Loucy (cell line): ENCODE measurements around the gene TGFBR3L.

ENCODE experiments used
- CTCF ChIP-seq: fragments of 200-600 bp; sonication (generic); conservative IDR thresholded peaks from 2 replicates; pipeline ENCODE4 v1.5.1; 2014; ENCODE audit warnings: mild to moderate bottlenecking, antibody characterized with exemption, low read length
- EZH2phosphoT487 ChIP-seq: fragments of 200-600 bp; IDR thresholded peaks from 2 replicates; pipeline ENCODE4 v1.6.1; 2018; ENCODE audit warnings: antibody characterized with exemption, mild to moderate bottlenecking, moderate library complexity, borderline replicate concordance

DNA sequence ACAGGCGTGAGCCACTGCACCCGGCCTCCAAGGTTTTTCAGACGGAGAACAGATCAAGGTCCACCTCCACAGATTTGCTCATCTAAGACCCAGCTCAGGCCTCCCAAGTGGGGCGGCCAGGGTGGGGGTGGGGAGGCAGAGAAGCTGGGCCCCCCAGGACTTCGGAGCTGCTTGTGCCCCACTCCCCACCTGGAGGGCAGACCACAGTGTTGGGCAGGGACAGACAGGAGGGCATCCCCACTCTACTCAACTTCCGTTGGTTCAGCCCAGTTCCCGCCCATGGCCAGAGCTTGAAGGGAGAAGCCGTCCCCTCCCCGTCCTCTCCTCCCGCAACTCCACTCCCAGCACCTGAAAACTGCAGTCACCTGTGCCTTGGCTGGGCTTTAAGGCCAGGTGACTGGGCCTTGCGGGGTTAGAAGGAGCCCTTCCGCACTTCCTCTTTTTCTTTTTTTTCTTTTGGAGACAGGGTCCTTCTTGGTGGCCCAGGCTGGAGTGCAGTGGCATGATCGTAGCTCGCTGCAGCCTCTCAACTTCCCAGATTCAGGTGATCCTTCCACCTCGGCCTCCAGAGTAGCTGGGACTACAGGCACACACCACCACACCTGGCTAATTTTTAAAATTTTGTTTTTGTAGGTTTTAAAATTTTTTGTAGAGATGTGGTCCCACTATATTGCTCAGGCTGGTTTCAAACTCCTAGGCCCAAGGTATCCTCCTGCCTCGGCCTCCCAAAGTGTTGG, 27.1 kb upstream of the TGFBR3L start:
- no peak for TF ChIP-seq CTCF
- no peak for TF ChIP-seq EZH2phosphoT487
